HL-60 (cell line): ENCODE data around the gene KIAA0408.

Experiments
- DNase-seq, 2 experiments: peaks; one replicate each; pipeline ENCODE4 v3.0.0-alpha.2; 2010 to 2020; ENCODE audit warnings: low read depth in 1 of 2, low spot score in 1 of 2
- H3K27ac ChIP-seq: fragments of 250-450 bp; sonication (Bioruptor Pico); replicated peaks from 2 replicates; pipeline ENCODE4 v1.5.1; 2020; ENCODE audit warnings: mild to moderate bottlenecking, moderate library complexity
- H3K27me3 ChIP-seq: fragments of 250-450 bp; sonication (Bioruptor Pico); 2 replicates; pipeline ENCODE4 v1.5.1; 2021; ENCODE audit warnings: mild to moderate bottlenecking, moderate library complexity; ENCODE audit not compliant: insufficient read depth, poor library complexity, severe bottlenecking
- H3K4me3 ChIP-seq: replicated peaks from 2 replicates; pipeline ENCODE4 v1.5.1; 2011; ENCODE audit warnings: mild to moderate bottlenecking, control low read depth, low read length; ENCODE audit not compliant: insufficient read depth
- GABPA ChIP-seq: IDR thresholded peaks from 2 replicates; pipeline ENCODE4 v1.6.1; 2012; ENCODE audit warnings: low read depth
- POLR2AphosphoS5 ChIP-seq: IDR thresholded peaks from 2 replicates; pipeline ENCODE4 v1.6.1; 2012; ENCODE audit warnings: low read depth
- REST ChIP-seq: IDR thresholded peaks from 2 replicates; pipeline ENCODE4 v1.6.1; 2012; ENCODE audit warnings: low read depth; ENCODE audit not compliant: insufficient replicate concordance
- SPI1 ChIP-seq: IDR thresholded peaks from 2 replicates; pipeline ENCODE4 v1.6.1; 2012; ENCODE audit warnings: low read depth, mild to moderate bottlenecking, borderline replicate concordance
- TF ChIP-seq, protein P1 (sequence below): IDR thresholded peaks from one replicate; pipeline ENCODE4 v1.5.1; 2011; ENCODE audit warnings: low read length, control low read depth, inconsistent platforms; ENCODE audit not compliant: insufficient read depth

KIAA0408 gene

DNA sequence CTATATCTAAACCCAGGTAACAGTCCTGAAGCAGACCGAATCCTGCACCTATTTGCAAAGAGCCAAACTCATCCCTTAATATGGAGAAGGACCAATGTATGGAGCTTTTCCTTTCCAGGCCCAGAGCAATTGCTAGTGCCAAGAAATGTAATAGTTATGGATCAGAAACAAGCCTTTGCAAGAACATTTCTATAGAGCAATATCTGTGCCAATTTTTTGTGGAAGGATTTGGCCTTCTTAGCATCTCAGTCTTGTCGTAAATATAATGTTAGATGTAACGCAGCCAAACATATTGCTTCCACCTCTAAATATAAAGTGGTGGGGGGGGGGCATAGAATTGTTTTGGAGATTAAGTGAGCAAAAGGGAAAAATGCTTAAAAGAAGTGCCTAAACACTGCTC lies 2.7 kb downstream of the KIAA0408 start:
- DNase-seq: no peak
- no peak for TF ChIP-seq GABPA
- no peak for TF ChIP-seq POLR2AphosphoS5
- TF ChIP-seq, protein P1, sequence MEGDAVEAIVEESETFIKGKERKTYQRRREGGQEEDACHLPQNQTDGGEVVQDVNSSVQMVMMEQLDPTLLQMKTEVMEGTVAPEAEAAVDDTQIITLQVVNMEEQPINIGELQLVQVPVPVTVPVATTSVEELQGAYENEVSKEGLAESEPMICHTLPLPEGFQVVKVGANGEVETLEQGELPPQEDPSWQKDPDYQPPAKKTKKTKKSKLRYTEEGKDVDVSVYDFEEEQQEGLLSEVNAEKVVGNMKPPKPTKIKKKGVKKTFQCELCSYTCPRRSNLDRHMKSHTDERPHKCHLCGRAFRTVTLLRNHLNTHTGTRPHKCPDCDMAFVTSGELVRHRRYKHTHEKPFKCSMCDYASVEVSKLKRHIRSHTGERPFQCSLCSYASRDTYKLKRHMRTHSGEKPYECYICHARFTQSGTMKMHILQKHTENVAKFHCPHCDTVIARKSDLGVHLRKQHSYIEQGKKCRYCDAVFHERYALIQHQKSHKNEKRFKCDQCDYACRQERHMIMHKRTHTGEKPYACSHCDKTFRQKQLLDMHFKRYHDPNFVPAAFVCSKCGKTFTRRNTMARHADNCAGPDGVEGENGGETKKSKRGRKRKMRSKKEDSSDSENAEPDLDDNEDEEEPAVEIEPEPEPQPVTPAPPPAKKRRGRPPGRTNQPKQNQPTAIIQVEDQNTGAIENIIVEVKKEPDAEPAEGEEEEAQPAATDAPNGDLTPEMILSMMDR: no peak
- TF ChIP-seq REST: no peak
- TF ChIP-seq SPI1: no peak
- Histone ChIP-seq H3K27ac (peak overlapping the region; percentile 58), H3K4me3 (no peak overlapping the region), H3K27me3 (no peaks in the 10 kb centered on the region)

GRCh38 chr6:127453845-127454619 lies 5.2 kb downstream of the KIAA0408 start:
- TF ChIP-seq POLR2AphosphoS5 (no peak), SPI1 (no peak), GABPA (no peak), REST (no peak)
- TF ChIP-seq, protein P1: no peak
- no peak overlapping the region for H3K4me3 ChIP-seq
- no peak for DNase-seq

DNA sequence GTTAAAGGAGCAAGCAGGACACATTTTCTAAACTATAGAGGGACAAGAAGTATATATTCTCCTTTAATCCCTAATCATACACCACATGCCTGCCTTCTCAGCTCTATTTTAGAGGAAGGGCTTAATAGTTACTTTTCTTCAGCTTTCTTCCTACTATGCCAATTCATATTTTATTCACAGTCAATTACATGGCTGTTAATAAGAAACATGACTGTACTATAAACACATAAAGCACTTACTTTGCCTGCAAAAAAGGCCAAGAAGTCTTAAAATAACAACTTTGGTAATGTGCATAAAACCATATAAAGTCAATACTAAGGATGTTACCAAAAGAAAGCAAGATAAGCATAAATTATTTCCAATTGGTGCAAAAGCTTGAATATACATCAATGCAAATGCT lies 6.4 kb downstream of the KIAA0408 start:
- TF ChIP-seq, protein P1: no peak
- TF ChIP-seq POLR2AphosphoS5: no peak
- no peak for TF ChIP-seq REST
- no peak for TF ChIP-seq SPI1
- no peak for TF ChIP-seq GABPA
- Histone ChIP-seq H3K27me3 (no peaks in the 10 kb centered on the region), H3K27ac (no peak overlapping the region), H3K4me3 (no peak overlapping the region)
- DNase-seq: no peak

More at GRCh38 chr6:127453845-127454619, 5.2 kb downstream of the KIAA0408 start:
- Histone ChIP-seq H3K27ac (no peak overlapping the region), H3K27me3 (no peaks in the 10 kb centered on the region)
